ENCODE data around the gene BRD3OS.

Gene BRD3OS

DNA sequence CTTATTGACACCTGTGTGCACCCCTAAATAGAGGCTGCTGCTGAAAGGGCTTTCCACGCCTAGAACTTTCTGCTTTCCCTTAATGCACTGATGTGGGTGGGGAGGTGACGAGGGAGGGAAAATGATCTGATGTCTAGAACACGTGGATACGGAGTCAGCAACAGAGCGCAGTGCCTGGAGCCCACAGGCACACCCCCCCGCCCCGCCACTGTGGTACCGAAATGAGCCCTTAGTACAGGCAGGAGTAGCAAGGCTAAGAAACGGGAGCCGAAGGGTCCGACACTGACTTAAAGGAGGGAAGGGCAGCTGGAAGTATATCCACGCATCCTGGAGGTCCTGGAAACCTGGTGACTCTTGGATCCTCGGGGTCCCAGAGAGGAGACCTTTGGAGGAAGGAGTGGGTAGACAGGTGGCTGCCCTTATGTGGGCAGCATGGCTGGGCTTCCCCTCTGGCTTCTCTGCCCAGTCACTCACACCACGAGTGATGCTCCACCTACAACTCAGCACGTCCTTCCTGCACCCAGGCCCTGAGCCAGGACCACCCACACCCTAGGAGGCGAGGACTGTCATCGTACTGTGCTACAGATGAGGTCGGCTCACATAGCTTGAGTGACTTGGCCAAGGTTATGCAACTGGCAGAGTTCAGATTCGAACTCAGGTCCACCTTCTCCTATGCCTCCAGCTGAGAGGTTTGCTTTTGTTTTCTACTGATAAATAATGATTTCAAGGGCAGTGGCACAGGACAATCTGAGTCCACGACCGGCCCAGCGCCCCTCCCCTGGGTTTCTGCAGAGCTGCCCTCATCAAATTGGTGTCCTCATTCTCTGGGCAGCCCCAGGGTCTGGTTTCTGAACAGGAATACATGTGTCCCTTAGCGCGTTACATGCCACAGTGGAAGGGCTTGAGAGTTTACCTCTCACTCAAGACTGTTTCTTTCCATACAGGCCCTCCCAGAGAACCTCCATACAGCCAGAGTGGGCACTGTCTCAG lies 28.5 kb upstream of the BRD3OS start:
- TF ChIP-seq, protein P1, sequence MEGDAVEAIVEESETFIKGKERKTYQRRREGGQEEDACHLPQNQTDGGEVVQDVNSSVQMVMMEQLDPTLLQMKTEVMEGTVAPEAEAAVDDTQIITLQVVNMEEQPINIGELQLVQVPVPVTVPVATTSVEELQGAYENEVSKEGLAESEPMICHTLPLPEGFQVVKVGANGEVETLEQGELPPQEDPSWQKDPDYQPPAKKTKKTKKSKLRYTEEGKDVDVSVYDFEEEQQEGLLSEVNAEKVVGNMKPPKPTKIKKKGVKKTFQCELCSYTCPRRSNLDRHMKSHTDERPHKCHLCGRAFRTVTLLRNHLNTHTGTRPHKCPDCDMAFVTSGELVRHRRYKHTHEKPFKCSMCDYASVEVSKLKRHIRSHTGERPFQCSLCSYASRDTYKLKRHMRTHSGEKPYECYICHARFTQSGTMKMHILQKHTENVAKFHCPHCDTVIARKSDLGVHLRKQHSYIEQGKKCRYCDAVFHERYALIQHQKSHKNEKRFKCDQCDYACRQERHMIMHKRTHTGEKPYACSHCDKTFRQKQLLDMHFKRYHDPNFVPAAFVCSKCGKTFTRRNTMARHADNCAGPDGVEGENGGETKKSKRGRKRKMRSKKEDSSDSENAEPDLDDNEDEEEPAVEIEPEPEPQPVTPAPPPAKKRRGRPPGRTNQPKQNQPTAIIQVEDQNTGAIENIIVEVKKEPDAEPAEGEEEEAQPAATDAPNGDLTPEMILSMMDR (IDR thresholded peaks at IDR 0.05) = no peak

DNA sequence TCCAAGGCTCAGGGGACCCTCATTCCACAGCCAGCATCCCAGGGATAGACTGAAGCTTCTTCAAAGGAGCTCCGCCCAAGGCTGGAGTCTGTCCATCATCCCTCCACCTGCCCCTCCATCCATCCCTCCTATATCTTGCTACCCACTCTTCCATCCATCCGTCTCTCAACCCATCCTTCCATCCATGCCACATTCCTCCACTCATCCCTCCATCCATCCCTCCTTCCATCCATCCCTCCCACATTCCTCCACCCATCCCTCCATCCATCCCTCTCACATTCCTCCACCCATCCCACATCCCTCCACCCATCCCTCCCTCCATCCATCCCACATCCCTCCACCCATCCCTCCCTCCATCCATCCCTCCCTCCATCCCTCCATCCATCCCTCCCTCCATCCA lies 27.7 kb upstream of the BRD3OS start:
- TF ChIP-seq, protein P1 (IDR thresholded peaks at IDR 0.05) = no peak

DNA sequence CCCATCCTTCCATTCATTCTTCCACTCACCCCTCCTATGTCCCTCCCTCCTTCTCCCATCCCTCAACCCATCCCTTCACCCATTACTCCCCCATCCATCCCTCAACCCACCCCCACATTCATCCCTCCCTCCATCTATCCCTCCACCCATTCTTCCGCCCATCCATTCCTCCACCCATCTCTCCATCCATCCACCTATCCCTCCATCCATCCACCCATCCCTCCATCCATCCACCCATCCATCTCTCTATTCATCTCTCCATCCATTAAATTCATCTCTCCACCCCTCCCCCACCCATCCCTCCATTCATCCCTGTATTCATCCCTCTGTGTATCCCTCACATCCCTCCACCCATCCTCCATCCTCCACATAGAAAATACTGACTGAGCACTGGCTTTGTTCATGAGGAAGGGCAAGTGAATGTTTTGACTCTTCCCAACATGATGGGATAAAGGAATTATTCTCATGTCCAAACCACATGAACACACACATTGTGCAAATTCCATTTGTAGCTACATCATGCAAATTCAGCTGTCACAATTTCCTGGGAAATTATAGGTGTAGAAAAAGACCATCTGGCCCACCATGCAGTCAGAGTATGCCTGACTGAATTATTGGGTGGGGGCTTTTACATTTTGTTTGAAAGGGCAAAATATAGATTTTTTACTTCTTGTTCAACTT lies 26.2 kb upstream of the BRD3OS start:
- TF ChIP-seq, protein P1 (IDR thresholded peaks at IDR 0.05) = no peak

DNA sequence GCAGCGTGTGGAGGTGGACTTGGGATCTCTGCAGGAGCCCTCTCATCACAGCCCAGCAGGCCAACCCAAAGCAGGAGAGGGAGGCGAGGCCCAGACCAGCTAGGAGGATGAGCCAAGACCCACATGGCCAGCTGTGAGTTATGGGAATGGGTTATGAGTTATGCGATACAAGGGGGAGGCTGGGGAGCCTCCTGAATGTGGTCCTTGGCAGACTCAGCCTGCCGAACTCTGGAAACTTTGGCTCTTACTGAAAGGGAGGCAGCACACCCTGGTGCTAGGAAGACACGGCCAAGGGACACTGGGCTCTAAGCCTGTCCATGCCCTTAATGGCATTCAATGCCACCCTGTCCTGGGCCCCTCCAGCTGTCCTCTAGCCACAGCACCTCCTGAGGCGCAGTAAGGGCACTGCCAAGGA lies 25.4 kb upstream of the BRD3OS start:
- TF ChIP-seq, protein P1 (IDR thresholded peaks at IDR 0.05) = no peak

DNA sequence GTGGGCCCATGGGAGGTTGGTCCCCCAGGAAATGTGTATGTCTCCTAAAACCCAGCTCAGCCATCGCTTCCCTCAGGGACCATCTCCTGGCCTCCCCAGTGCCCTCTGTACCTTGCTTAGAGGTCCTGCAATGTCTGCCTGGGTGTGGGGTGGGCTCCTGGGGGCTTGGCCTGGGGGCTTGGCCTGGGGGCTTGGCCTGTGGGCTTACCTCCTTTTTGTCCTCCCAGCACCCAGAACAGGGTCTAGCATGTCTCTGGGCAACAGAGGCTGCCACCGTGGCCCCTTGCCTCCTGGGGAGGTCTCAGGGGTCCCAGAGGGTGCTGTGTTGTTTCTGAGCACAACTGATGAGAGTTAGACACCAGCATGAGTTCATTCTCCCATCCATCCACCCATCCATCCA lies 22.5 kb upstream of the BRD3OS start:
- TF ChIP-seq, protein P1 (IDR thresholded peaks at IDR 0.05) = no peak

DNA sequence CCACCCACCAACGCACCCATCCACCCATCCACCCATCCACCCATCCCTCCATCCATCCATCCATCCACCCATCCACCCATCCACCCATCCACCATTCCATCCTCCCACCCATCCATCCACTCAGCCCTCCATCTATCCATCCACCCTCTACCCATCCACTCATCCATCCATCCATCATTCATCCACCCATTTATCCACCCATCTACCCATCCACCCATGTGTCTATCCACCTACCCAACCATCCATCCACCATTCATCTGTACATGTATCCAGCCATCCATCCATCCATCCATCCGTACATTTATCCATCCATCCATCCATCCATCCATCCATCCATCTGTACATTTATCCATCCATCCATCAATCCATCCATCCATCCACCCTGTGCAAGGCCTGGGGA lies 22.0 kb upstream of the BRD3OS start:
- TF ChIP-seq, protein P1 (IDR thresholded peaks at IDR 0.05) = no peak

DNA sequence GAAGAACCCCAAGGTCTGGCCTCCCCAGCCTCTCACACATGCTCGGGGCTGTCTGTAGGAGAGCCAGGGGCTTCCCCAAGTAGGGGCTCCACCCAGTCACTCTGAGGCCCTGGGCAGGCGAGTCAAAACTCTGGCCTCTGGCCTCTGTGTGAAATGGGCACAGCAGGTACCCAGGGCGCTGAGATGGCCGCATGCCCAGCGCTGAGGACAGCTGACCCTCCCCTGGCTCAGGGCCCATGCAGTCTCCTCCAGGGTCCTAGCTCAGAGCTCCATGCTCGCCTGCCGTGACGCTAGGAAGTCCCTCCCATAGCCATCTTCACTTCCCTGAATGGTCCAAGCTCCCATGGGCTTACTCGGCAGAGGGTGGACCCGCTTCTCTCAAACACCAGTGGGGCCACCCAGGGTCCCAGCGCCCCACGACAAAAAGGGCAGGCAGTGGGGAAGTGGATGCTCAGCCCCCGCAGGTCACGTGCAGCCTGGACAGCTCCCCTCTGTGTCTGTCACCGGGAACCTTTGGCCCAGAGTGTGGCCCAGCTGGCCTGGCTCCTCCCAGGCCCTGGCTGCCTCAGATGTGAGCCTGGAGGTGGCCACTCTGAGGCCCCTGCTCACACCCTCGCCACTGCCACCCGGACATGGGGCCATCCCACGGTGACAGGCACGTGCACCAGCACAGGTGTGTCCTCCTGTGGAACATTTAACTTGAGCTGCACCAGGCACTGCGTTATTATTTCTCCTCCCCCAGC lies 21.0 kb upstream of the BRD3OS start:
- TF ChIP-seq, protein P1 (IDR thresholded peaks at IDR 0.05) = no peak

Measured in LNCAP (cell line).